GM18508 (cell line): ENCODE measurements around the gene PGP.
"Not testable (repeated sequence)": the region's sequence is repeated elsewhere in the genome, so short reads cannot be mapped to it uniquely, and the experiment has no call there.

Source experiments
- ATAC-seq: cut with Tn5 transposase; IDR thresholded peaks from one replicate; pipeline ENCODE4 v1.9.1; 2021; ENCODE audit warnings: moderate number of reproducible peaks; ENCODE audit not compliant: insufficient read depth, unreplicated experiment

Gene PGP

GRCh38 chr16:2204416-2205103, 10.1 kb downstream of the PGP start:
- no peak for ATAC-seq

- ATAC-seq: not testable (repeated sequence)
These were observed 11.4 kb downstream of the PGP start for GRCh38 chr16:2203119-2203688.

GRCh38 chr16:2200313-2200712, 14.3 kb downstream of the PGP start:
- ATAC-seq: no peak

GRCh38 chr16:2199621-2200139, 15.0 kb downstream of the PGP start:
- ATAC-seq: no peak

GRCh38 chr16:2199095-2199494, 15.5 kb downstream of the PGP start:
- no peak for ATAC-seq

- no peak for ATAC-seq
These were observed 16.4 kb downstream of the PGP start for GRCh38 chr16:2198283-2198682.

GRCh38 chr16:2197765-2198164, 16.9 kb downstream of the PGP start:
- ATAC-seq: no peak

- no peak for ATAC-seq
These were observed 17.6 kb downstream of the PGP start for GRCh38 chr16:2196981-2197511.

GRCh38 chr16:2196162-2196980, 18.3 kb downstream of the PGP start, which contains the start of gene CASKIN1:
Gene CASKIN1 (minus strand): TSS chr16:2196605. CDS start chr16:2196432, 173 bp downstream.
- no peak for ATAC-seq

- ATAC-seq: no peak
These were observed 19.1 kb downstream of the PGP start for GRCh38 chr16:2195322-2196161.

GRCh38 chr16:2194852-2195321, 19.8 kb downstream of the PGP start:
- no peak for ATAC-seq

GRCh38 chr16:2194166-2194834, 20.3 kb downstream of the PGP start:
- ATAC-seq: no peak

GRCh38 chr16:2191446-2191706, 23.3 kb downstream of the PGP start:
- ATAC-seq: no peak

GRCh38 chr16:2190659-2191445, 23.8 kb downstream of the PGP start:
- no peak for ATAC-seq

- no peak for ATAC-seq
These were observed 24.5 kb downstream of the PGP start for GRCh38 chr16:2190002-2190658.

GRCh38 chr16:2189252-2189893, 25.3 kb downstream of the PGP start:
- no peak for ATAC-seq

- no peak for ATAC-seq
These were observed 26.2 kb downstream of the PGP start for GRCh38 chr16:2188395-2188794.

GRCh38 chr16:2187212-2187611, 27.4 kb downstream of the PGP start:
- no peak for ATAC-seq
